ENCODE measurements around the gene HSPB1. TPM values are rescaled to one million over a fixed set of nuclear protein-coding genes. Genes with fewer than 3 reads are reported as not detected.
A peak's percentile ranks its signal among the peaks of the same experiment; 100 is the strongest.
"Not testable (repeated sequence)": the region's sequence is repeated elsewhere in the genome, so short reads cannot be mapped to it uniquely, and the experiment has no call there.

HSPB1 gene
- polyA plus RNA-seq, 3 donors, result 172 to 262 (median 221) TPM

DNA sequence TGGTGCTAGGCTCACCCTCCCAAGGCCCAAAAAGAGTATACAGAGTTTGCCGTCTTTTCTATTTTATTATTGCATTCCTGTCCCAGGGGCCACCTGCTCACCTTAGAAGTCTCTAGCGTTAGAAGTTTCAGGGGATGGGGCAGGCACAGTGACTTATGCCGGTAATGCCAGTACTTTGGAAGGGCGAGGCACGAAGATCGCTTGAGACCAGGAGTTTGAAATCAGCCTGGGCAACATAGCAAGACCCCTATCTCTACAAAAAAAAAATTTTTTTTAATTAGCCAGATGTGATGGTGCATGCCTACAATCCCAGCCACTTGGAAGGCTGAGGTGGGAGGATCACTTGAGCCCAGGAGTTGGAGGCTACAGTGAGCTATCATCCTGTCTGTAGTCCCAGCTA is 30.3 kb upstream of the HSPB1 start:
- no peak for DNase-seq

GRCh38 chr7:76272851-76273497 is 29.5 kb upstream of the HSPB1 start:
- DNase-seq, result no peak

GRCh38 chr7:76273503-76273902 is 29.0 kb upstream of the HSPB1 start:
- DNase-seq, result no peak

GRCh38 chr7:76278540-76278939 is 23.9 kb upstream of the HSPB1 start:
- no peak for DNase-seq

- DNase-seq, result no peak
Observed at GRCh38 chr7:76280408-76280807, 22.1 kb upstream of the HSPB1 start.

GRCh38 chr7:76281006-76281705 is 21.3 kb upstream of the HSPB1 start:
- no peak for DNase-seq

GRCh38 chr7:76281706-76282343 is 20.6 kb upstream of the HSPB1 start:
- no peak for DNase-seq

DNA sequence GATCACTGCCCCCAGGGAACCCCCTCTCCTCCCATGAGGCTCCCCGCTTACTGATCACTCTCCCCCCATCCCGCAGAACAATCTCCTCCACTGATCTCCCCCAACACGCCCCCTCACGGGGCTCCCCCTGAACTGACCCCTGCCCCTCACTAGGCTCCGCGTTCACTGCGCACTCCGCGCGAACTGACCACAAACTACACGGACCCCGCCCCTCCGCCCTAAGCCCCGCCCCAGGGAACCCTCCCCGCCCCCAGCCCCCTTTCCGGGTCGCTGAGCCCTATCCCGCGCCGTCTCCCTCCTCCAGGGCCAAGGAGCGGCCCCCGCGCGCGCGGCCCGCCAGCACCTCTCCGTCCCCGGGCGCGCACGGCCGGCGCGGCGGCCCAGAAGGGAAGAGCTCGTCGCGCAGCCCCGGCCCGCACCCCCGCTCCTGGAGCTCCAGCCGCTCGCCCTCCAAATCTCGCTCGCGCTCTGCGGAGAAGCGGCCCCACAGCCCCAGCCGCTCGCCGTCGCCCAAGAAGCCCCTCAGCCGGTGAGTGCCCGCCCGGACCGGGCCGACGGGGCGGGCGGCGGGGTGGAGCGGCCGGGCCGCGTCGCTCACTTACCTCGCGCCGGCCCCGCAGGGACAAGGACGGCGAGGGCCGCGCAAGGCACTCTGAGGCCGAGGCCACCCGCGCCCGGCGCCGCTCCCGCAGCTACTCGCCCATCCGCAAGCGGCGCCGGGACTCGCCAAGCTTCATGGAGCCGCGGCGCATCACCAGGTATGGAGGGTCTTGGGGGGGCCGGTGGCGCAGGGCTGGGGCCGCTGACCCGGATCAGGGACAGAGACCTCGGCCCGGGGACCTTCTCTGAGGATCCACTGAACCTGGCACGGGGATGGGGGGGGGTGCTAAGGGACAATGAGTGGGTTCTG is 19.9 kb upstream of the HSPB1 start:
- no peak for DNase-seq

GRCh38 chr7:76283254-76284159 is 19.0 kb upstream of the HSPB1 start:
- no peak for DNase-seq

DNA sequence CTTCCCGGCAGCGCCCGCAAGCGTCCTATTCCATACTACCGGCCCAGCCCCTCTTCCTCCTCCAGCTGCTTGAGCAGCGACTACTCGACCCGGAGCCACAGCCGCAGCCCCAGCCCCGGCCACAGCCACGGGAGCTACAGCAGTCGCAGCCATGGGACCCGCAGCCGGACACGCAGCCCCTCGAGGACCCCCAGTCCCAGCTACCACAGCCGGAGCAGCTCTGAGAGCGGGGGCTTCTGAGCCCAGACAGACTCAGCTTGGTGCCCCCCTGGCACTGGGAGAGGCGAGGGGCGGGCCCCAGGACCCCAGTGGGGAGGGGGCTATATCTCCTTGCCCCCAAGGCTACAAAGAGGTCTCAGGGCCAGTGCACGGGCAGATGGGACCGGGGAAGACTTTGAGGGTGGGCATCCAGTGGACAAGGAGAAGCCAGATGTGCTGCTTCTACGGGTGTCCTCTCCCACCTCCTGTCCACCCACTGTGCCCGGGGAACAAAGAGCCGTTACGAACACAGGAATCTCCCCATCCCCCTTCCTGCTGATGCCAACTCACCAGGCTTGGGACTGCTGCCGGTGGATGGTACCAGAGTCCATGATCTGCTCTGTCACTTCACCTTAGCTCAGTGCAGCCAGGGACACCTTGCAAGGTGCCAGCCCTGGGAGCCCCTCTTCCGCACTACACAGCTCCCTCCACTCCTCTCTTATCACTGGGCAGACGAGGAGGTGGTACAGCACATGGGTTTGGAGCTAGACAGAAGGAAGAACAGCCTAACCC is 16.7 kb upstream of the HSPB1 start:
- no peak for DNase-seq

DNA sequence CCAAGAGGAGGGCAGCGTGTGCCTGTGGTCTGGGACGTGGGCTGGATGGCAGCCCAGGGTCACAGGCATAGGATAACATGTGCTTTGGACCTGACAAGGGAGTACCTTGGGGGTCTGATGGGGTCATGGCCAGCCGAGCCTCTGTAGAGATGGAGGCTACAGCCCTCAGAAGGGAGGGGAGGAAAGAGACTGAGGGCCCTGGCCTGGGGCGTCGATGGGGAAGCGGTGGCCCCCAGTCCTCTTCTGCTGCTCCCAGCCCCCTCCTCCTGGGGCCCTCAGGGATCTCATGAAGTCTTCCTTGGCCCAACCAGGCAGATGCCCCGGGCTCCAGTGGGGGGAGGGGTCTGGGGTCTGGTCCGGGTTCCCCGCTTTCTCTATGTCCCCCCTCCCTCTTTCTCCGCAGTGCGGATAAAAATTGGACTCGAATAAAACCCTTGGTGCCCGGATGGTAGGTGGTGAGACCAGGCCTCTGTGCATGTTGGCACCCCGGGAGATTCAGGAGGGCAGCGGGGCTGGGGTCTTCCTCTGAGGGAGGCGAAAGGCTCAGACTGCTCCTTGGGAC is 15.6 kb upstream of the HSPB1 start:
- DNase-seq, result no peak

GRCh38 chr7:76290847-76291350 is 11.6 kb upstream of the HSPB1 start:
- not testable (repeated sequence) for DNase-seq

DNA sequence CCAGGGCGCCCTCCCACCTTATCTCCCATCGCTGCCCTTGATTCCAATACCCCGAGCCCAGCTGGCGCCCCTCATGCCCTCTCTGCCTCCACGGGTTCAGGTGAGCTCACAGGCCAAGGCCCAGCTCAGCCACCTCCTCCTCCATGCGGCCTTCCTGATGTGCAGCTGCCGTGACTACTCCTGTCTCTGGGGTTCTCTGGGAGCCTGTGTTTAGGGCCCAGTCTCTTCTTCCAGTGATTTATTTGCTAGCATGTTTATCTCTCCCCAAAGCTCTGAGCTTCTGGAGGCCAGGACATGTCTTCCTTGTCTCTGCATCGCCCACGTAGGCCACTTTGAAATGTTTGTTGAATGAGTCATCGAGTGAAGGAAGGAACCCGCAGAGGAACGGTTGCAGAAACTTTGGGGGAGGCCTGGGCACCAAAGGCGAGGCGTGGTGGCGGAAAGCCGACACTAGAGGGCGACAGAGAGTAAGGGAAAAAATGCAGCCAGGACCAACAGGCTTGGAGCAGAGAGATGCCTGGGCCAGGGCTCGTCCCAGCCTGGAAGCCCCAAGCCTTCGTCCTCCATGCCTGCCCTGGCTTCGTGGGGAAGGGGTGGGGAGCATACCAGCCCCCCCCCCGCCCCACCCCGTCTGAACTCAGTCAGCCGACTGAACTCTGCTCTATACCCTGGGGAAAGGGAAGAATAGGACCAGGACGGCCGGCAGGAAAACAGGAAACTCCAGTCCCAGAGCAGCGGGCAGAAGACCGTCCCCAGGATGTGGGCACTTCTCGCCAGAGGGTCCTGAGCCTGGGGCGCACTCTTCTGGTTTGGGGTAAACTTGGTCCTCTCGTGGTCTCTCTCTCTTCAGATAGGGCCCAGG is 10.9 kb upstream of the HSPB1 start:
- peak; percentile 83 for DNase-seq

GRCh38 chr7:76292213-76292573 is 10.3 kb upstream of the HSPB1 start:
- no peak for DNase-seq

DNA sequence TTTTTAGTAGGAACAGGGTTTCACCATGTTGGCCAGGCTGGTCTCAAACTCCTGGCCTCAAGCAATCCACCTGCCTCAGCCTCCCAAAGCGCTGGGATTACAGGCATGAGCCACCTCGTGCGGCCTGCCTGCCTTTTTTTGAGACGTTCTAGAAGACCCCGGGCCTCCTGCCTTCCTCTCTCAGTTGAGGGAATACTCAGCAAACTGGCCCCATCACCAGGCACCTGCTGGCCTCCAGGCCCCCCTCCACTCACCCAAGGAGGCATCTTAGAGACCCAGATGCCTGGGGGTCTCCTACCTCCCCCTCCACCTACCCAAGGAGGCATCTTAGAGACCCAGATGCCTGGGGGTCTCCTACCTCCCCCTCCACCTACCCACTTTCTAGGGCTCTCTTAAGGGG is 9.6 kb upstream of the HSPB1 start:
- not testable (repeated sequence) for DNase-seq

DNA sequence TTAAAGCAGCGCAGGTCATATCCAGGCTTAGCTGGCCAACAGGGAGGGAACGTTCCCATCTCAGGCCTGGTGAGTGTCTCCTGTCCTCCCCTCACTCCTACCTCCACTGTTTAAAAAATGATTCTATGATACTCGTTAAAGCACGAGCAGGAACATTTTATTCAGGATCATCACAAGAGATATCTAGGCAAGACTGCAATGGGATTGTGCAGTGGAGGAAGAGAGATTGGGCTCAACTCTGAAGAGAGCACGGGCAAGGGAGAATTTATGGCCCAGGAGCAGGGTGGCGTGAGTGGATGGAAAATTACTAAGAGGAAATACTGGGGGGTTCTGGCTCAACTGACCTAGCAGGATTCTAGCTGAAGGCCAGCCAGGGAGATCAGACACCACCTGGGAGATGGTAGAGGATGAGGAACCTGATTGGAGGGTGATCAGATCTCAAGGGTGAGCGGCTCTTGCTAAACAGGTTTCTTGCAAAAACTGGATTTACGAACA is 9.0 kb upstream of the HSPB1 start:
- DNase-seq, result no peak

DNA sequence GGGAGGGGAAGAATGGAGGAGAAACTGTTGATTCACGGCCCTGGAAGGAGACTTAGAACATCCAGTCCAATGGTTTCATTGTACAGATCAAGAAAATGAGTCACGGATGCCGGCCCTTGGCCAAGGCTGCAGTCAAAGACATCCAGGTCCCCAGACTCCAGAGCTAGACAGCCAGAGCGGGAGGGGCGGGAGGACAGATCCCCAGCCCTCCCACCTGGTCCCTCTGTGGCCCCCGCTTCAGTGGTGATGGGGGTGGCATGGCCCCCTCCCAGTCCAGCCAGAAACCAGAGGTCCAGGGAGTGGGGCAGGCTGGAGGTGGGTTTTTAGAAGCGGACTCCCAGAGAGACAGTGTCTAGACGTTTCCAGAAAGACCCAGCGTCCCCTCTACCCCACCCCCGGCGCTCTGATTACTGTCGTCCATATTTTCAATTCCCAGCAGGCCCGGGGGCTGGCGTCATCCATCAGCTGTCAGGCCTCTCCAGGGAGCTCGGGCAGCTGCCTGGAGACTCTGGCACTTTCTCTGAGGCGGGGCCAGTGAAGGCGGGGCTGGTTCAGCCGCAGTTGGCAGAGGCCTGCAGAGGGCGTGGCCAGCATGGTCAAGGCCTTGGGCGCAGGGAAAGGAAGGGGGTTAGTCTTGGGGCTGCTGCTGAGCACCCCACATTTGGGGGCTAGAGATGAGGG is 8.0 kb upstream of the HSPB1 start:
- DNase-seq, result peak; percentile 87
